COLO829 (cell line): ENCODE results near the gene RBM19.
"Not testable (repeated sequence)": the region's sequence is repeated elsewhere in the genome, so short reads cannot be mapped to it uniquely, and the experiment has no call there.

ENCODE experiments used
- DNase-seq: peaks from one replicate; pipeline ENCODE4 v3.0.0; 2012; ENCODE audit warnings: low spot score

The RBM19 gene

DNA sequence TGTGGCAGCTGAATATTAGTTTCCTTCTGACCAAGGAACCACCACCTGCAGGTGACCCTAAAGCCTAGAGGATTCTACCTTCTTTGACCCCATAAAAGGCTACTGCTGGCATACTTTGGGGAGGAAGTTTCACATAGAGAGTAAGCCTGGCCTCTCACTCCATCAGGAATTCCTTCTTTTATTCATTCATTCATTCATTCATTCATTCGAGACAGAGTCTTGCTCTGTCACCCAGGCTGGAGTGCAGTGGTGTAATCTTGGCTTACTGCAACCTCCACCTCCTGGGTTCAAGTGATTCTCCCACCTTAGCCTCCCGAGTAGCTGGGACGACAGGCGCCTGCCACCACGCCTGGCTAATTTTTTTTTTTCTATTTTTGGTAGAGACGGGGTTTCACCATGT lies 64.8 kb downstream of the RBM19 start:
- DNase-seq: not testable (repeated sequence)

- no peak for DNase-seq
Measured at GRCh38 chr12:113900716-113901115, 65.4 kb downstream of the RBM19 start.

DNA sequence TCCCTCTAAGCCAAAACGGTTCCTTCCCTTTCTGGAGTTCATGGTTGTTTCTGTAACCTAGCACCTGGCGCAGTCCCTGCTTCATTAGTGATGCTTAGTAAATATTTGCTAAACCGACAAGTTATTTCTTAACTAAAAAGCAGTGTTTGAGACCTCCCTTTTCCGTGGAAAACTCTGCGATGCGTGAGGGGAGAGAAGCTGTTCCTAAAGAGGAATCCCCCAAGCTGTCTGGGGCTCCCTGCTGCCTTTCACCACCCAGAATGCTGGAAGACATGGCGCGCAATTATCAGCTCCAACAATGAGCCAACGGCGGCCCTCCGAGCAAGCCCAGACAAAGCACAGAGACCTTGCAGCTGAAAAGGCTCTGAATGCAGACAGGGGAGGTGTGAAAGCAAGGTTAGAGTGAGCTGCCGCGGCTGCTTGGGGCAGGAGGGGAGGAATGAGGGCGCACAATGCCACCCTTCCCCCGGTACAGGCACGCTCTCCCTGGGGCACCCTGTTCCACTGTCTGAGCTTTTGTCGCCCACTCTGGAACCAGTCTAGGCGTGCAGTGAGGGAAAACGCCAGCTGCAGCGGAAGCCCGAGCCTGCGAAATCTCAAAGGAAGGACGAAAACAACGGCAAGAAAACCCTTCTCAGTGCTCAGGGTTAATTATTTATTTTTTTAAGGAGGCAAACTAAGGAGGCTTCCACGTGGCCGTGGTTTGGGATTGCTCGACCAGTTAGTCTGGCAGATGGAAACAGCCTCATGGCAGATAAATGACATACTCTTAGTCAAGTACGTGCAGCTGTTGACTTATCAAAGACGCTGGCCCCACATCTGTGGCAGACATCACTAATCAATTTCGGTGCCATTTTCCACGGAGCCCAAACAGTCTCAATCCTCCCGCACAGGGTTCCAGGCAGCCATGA lies 66.3 kb downstream of the RBM19 start:
- no peak for DNase-seq

DNA sequence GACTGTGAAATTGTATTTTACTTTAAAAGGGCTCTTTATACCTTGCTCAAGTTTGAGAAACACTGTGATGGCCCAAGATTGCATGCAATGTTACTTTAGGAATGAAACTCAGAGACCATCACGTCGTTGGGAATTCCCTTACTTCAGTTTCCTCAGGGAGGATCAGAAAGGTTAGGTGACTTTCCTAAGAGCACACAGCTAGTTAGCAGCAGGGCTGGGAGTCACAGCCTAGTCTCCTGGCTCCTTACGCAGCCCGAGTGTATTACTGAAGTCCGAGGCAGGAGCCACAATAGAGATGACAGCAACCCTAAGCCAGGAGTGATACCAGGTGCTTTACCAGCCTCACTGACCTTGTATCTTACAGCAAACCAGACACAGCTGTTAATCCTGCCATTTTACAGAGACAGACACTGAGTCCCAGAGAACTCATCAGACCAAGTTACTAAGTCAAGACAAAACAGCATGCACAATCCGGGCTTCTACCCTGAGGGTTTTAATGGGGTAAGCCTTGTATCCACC lies 67.0 kb downstream of the RBM19 start:
- DNase-seq: no peak

- no peak for DNase-seq
Measured at GRCh38 chr12:113898466-113898865, 67.7 kb downstream of the RBM19 start.

DNA sequence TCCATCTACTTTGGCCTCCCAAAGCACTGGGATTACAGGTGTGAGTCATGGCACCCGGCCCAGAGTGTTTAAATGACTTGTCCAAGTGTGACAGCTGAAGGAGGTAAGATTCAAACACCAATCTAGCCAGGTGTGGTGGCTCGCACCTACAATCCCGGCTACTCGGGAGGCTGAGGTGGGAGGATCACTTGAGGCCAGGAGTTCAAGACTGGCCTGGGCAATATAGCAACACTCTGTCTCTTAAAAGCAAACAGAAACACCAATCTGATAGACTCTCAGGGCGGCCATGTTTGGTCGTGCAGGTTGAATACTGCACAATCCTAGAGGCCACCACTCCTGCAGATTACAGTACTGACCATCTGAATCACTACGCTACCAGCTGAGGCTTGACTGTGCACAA lies 68.7 kb downstream of the RBM19 start:
- DNase-seq: no peak

DNA sequence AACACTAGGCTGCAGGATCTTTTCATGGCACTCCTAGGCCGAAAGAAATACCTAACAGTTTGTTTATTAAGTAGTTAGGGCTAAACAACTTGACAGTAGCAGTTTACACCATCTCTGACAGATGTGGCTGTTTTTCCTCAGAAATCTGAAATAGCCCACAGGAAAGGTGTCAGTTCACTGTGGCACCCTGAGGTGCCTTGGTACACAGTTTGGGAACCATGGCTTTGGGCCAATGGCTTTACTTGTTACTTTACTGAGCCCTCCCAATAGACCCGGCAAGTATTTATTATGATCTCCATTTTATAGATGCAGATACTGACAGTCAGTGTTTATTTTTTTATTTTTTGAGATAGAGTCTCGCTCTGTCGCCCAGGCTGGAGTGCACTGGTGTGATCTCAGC lies 69.3 kb downstream of the RBM19 start:
- no peak for DNase-seq

DNA sequence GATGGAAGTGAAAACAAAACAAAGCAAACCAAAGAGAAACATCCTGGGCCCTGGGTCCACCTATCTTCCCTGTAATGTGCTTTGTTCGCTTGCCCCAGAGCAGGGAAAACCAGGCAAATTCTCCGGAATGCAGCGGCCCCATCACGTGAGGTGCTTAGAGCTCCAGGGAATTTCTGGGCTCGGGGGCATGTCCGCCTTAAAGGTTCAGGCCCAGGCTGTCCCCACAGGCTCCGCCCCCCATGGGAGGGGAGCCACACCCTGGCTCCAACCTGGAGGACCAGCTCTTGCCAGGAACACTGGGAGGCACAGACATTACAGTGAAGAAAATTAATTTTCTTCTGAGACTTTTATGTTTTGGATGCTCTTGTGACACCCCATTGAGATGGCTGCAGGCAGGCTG lies 69.9 kb downstream of the RBM19 start:
- no peak for DNase-seq

DNA sequence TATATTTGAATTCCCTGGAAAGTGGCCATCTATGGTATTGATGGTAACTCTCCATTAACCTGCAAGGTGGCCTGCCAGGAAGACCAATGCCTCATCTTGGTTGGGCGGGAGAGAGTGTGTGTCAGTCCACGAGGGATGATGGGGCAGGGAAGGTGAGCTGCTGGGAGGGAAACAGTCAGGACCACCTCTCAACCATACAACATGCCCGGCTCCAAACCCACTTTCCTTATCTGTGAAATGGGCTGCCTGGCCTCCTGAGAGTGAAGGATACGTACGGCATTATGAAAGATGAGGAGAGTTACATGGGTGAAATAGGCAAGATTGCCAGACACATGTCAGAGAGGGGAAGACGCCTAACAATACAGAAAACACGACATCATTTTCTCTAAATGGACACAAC lies 70.9 kb downstream of the RBM19 start:
- DNase-seq: no peak

GRCh38 chr12:113894697-113895096 lies 71.4 kb downstream of the RBM19 start:
- DNase-seq: no peak

DNA sequence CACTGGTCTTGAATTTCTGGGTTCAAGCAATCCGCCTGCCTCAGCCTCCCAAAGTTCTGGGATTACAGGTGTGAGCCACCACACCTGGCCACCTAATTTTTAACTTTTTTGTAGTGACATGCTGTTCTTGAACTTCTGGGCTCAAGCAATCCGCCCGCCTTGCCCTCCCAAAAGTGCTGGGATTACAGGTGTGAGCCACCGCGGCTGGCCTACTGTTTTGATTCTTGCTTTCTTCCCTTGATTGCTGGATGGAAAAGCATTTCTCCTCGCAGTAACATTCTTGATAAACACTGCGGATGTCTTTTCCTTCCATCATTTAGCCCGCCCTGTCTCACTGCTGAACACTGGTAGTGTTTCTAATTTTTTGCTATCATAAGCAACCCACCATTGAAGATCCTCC lies 72.9 kb downstream of the RBM19 start:
- DNase-seq: no peak

DNA sequence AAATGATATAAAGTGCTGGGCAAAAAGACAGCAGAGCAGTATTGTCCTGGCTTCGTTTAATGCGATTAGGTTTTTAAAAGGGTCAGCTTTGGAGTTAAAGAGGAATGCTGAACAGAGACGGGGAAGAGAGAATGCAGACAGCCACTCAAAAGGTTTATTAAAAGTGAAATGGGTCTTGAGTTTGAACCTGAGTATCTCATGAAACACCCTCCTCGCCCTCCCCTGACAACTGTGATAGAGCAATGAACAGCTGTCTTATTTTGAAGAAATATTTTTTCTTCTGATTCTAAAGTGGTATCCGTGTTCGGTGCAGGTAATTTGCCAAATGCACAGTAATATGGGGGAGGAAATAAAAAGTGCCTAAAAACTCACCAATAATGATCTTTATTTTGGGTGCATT lies 73.6 kb downstream of the RBM19 start:
- DNase-seq: no peak

DNA sequence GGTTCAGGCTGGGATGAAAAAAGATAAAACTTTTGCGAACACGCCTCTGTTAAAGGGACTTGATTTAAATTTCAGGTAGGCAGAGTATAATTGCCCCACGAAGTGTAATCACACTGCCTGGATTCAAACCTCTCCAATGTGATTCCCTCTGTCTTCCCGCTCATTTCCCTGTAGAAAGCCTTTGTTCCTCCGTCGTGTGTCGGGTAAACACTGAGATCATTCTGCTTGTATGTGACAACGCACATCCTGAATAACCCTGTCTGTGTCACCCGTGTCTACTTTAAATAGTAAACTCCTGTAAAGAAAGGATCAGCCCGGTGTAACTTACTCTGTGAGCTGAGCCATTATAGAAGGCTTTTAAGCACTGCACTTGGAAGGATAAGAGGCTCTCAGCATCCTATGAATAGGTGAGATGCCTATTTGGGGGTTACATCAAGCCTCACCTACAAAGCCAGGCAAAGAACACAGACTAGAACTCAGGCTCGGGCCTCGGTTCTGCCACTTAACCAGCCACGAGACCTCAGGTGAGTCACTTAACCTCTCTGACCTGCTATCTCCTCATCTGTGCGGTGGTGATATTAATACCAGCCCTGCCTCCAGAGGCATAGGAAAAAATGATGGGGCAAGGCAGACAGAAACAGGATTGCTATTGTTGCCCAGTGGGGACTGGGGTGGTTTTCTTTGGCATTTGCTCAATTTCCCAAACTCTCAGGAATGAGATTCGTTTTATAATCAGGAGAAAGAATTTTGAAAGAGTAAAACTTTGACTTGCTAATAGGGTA lies 74.2 kb downstream of the RBM19 start:
- peak; percentile 48 for DNase-seq

GRCh38 chr12:113891167-113891692 lies 74.9 kb downstream of the RBM19 start:
- no peak for DNase-seq

- DNase-seq: no peak
Measured at GRCh38 chr12:113889891-113890581, 76.1 kb downstream of the RBM19 start.

DNA sequence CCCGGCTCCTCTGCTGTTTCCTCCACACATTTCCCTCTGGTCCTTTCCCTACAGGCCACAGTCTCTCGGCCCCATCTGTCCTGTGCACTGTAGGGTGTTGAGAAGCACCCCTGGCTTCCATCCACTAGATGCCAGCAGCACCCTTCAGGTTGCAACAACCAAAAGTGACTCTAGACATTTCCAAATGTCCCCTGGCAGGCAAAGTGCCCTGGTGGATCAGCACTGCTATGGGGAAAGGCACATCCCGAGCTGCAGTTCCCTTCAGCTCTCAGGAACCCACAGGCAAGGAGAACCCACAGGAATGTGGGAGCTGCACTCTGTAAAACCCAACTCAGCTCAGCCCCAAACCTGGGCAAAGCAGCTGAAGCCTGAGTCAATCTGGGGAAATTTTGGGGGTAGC lies 77.0 kb downstream of the RBM19 start:
- DNase-seq: no peak

DNA sequence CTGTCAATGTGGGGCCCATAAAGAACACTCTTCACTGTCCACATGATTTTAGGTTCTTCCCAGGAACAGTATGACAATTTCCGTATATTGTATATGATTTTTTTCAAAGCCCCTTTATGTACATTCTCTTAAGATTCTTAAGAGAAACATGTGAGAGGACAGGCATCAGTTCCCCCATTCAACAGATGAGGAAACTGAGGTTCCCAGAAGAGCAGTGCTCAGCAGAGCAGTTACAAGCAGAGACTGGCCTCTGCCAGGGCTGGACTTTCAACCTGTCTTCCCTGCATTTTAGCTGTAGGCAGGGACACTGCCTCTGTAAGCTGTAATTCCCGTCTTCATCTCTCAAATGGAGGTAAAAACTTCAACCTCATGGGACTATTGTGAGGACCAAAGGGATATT lies 77.7 kb downstream of the RBM19 start:
- no peak for DNase-seq

DNA sequence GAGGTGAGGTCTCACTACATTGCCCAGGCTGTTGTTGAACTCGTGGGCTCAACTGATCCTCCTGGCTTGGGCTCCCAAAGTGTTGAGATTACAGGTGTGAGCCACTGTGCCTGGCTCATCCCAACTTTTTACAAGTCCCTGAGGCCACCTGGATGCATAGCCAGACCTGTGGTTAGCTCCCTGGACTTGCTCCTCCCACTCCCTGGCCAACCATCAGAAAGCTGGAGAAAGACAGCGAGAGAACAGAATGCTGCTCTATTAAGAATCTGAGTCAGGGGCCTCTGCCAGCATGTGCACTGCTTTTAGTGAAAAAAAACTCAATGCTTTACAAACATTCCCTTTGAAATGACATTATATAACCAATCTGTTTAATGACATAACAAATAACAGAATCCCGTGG lies 78.2 kb downstream of the RBM19 start:
- DNase-seq: no peak

DNA sequence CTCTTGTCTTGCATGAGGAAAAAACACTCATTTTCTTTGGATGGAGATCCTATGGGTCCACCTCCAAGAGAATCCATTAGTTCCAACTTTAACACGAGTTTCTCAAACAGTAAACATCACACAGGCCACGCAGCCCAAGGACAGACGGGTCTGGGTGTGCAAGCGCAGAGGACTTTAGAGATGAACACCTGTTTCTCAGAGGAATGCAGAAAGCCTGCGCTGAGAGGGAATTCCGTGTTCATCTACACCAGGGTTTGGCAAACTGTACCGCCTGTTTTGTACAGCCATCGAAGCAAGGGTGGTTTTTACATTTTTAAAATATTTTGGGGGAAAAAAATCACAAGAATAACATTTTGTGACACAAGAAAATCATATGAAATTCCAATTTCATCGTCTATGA lies 79.4 kb downstream of the RBM19 start:
- no peak for DNase-seq

GRCh38 chr12:113884392-113884791 lies 81.7 kb downstream of the RBM19 start:
- no peak for DNase-seq

DNA sequence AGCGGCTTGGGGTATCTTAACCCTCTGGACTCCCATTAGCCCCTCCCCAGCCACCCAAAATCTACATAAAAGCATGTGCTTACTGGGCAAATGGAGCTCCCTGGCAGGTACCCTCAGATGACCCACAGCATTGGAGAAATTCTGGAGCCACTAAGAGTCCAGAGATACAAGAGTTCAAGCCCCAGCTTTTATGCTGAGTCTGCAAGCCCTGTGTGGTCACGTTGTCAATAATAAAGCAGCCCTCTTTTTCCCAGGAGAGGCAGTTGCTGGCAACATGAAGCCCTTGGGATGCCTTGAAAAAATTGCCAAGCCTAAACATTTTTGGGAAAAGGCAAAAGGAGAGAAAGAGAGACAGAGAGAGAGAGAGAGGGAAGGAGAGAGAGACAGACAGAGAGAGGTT lies 83.4 kb downstream of the RBM19 start:
- DNase-seq: no peak
